ENCODE results near the gene SP140L. TPM values are rescaled to one million over a fixed set of nuclear protein-coding genes. Genes with fewer than 3 reads are reported as not detected.
"Not testable (repeated sequence)": the region's sequence is repeated elsewhere in the genome, so short reads cannot be mapped to it uniquely, and the experiment has no call there.

The SP140L gene
- total RNA-seq, 1 donor from 2014 or later: 39.0 TPM

GRCh38 chr2:230323385-230324106 is 3.4 kb upstream of the SP140L start:
- no peak for DNase-seq (ENCODE audit: low spot score)

GRCh38 chr2:230324503-230324902 is 2.5 kb upstream of the SP140L start:
- no peak for DNase-seq (ENCODE audit: low spot score)

- no peak for DNase-seq (ENCODE audit: low spot score)
Observed at GRCh38 chr2:230325316-230326243, 1.4 kb upstream of the SP140L start.

- no peak for DNase-seq (ENCODE audit: low spot score)
Observed at GRCh38 chr2:230327418-230328154, 593 bp downstream of the SP140L start.

GRCh38 chr2:230328155-230328458 is 1.1 kb downstream of the SP140L start:
- DNase-seq (ENCODE audit: low spot score): no peak

GRCh38 chr2:230329946-230330605 is 3.1 kb downstream of the SP140L start:
- DNase-seq (ENCODE audit: low spot score): no peak

- no peak for DNase-seq (ENCODE audit: low spot score)
Observed at GRCh38 chr2:230330725-230331124, 3.7 kb downstream of the SP140L start.

GRCh38 chr2:230335461-230335863 is 8.5 kb downstream of the SP140L start:
- no peak for DNase-seq (ENCODE audit: low spot score)

- no peak for DNase-seq (ENCODE audit: low spot score)
Observed at GRCh38 chr2:230335864-230336506, 9.0 kb downstream of the SP140L start.

- DNase-seq (ENCODE audit: low spot score): not testable (repeated sequence)
Observed at GRCh38 chr2:230341936-230342528, 15.0 kb downstream of the SP140L start.

GRCh38 chr2:230343041-230343624 is 16.1 kb downstream of the SP140L start:
- not testable (repeated sequence) for DNase-seq (ENCODE audit: low spot score)

- DNase-seq (ENCODE audit: low spot score): no peak
Observed at GRCh38 chr2:230343747-230344146, 16.8 kb downstream of the SP140L start.

- no peak for DNase-seq (ENCODE audit: low spot score)
Observed at GRCh38 chr2:230346465-230346864, 19.5 kb downstream of the SP140L start.

GRCh38 chr2:230346921-230347533 is 20.0 kb downstream of the SP140L start:
- no peak for DNase-seq (ENCODE audit: low spot score)

GRCh38 chr2:230347659-230348305 is 20.8 kb downstream of the SP140L start:
- no peak for DNase-seq (ENCODE audit: low spot score)

GRCh38 chr2:230348787-230349186 is 21.8 kb downstream of the SP140L start:
- no peak for DNase-seq (ENCODE audit: low spot score)

- DNase-seq (ENCODE audit: low spot score): no peak
Observed at GRCh38 chr2:230356084-230356483, 29.1 kb downstream of the SP140L start.

- no peak for DNase-seq (ENCODE audit: low spot score)
Observed at GRCh38 chr2:230358305-230358704, 31.3 kb downstream of the SP140L start.

GRCh38 chr2:230360028-230360427 is 33.0 kb downstream of the SP140L start:
- DNase-seq (ENCODE audit: low spot score): no peak
